22Rv1 (cell line): Measurements from ENCODE around the gene BMP5.

Experiments used
- CTCF ChIP-seq: fragments of 450-650 bp; IDR thresholded peaks from 2 replicates; pipeline ENCODE4 v1.5.1; 2017; ENCODE audit warnings: mild to moderate bottlenecking
- ZFX ChIP-seq: fragments of 450-650 bp; IDR thresholded peaks from 2 replicates; pipeline ENCODE4 v1.6.1; 2017; ENCODE audit warnings: antibody characterized with exemption, borderline replicate concordance

GRCh38 chr6:55886185-55886836, 10.9 kb upstream of the BMP5 start:
- peak; percentile 64 for TF ChIP-seq CTCF
- no peak for TF ChIP-seq ZFX
